HEK293 (cell line): ENCODE data around the gene MEI1.

Experiments used
- KLF10 ChIP-seq: fragments of 450-650 bp; IDR thresholded peaks from 2 replicates; pipeline ENCODE4 v1.5.1; 2018; ENCODE audit warnings: missing biosample characterization, mild to moderate bottlenecking, missing genetic modification characterization
- TCF7L2 ChIP-seq: IDR thresholded peaks from 2 replicates; pipeline ENCODE4 v1.6.1; 2011; ENCODE audit warnings: low read depth, mild to moderate bottlenecking, inconsistent platforms, low read length, moderate library complexity, borderline replicate concordance
- ZNF626 ChIP-seq: fragments of 450-650 bp; sonication (Bioruptor Pico); formaldehyde crosslinking; IDR thresholded peaks from 2 replicates; pipeline ENCODE4 v1.5.1; 2018; ENCODE audit warnings: missing biosample characterization, missing genetic modification characterization, inconsistent platforms
- TF ChIP-seq, protein P1 (sequence below): fragments of 450-650 bp; formaldehyde crosslinking; IDR thresholded peaks from 2 replicates; pipeline ENCODE4 v1.5.1; 2016; ENCODE audit warnings: missing biosample characterization, missing genetic modification characterization, low read depth
- TF ChIP-seq, protein P2 (sequence below): fragments of 450-650 bp; formaldehyde crosslinking; IDR thresholded peaks from 2 replicates; pipeline ENCODE4 v1.5.1; 2016; ENCODE audit warnings: missing biosample characterization, missing genetic modification characterization
- TF ChIP-seq, protein P3 (sequence below): fragments of 450-650 bp; formaldehyde crosslinking; IDR thresholded peaks from 2 replicates; pipeline ENCODE4 v1.5.1; 2016; ENCODE audit warnings: missing biosample characterization, missing genetic modification characterization

DNA sequence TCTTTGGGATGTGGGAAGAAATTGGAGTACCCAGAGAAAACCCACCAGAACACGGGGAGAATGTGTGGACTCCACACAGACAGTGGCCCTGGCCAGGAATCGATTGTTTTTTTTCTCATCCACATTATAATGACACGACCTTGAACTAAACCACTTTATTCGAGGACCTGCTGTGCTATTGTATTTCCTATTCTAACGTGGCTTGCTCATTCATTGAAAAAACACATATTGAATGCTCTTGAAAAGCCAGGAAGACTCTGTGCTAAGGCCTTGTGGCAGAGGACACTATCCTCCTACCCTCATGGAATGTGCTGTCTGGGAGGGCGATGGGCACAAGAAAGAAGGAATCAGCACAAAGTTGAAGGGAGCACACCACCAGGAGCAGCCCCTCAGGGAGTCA is 124.5 kb downstream of the MEI1 start:
- TF ChIP-seq KLF10 (tag by site-specific recombination) (no peak), TCF7L2 (no peak), ZNF626 (no peak)
- TF ChIP-seq, protein P1, sequence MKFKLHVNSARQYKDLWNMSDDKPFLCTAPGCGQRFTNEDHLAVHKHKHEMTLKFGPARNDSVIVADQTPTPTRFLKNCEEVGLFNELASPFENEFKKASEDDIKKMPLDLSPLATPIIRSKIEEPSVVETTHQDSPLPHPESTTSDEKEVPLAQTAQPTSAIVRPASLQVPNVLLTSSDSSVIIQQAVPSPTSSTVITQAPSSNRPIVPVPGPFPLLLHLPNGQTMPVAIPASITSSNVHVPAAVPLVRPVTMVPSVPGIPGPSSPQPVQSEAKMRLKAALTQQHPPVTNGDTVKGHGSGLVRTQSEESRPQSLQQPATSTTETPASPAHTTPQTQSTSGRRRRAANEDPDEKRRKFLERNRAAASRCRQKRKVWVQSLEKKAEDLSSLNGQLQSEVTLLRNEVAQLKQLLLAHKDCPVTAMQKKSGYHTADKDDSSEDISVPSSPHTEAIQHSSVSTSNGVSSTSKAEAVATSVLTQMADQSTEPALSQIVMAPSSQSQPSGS (tag by site-specific recombination), result no peak
- TF ChIP-seq, protein P2, sequence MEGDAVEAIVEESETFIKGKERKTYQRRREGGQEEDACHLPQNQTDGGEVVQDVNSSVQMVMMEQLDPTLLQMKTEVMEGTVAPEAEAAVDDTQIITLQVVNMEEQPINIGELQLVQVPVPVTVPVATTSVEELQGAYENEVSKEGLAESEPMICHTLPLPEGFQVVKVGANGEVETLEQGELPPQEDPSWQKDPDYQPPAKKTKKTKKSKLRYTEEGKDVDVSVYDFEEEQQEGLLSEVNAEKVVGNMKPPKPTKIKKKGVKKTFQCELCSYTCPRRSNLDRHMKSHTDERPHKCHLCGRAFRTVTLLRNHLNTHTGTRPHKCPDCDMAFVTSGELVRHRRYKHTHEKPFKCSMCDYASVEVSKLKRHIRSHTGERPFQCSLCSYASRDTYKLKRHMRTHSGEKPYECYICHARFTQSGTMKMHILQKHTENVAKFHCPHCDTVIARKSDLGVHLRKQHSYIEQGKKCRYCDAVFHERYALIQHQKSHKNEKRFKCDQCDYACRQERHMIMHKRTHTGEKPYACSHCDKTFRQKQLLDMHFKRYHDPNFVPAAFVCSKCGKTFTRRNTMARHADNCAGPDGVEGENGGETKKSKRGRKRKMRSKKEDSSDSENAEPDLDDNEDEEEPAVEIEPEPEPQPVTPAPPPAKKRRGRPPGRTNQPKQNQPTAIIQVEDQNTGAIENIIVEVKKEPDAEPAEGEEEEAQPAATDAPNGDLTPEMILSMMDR, result no peak
- TF ChIP-seq, protein P3, sequence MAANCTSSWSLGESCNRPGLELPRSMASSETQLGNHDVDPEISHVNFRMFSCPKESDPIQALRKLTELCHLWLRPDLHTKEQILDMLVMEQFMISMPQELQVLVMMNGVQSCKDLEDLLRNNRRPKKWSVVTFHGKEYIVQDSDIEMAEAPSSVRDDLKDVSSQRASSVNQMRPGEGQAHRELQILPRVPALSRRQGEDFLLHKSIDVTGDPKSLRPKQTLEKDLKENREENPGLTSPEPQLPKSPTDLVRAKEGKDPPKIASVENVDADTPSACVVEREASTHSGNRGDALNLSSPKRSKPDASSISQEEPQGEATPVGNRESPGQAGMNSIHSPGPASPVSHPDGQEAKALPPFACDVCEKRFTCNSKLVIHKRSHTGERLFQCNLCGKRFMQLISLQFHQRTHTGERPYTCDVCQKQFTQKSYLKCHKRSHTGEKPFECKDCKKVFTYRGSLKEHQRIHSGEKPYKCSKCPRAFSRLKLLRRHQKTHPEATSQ (tag by site-specific recombination), result no peak
